ENCODE results near the gene OR52A1. TPM values are rescaled to one million over a fixed set of nuclear protein-coding genes. Genes with fewer than 3 reads are reported as not detected.

OR52A1 gene
- total and polyA plus RNA-seq, 2 of the 8 experiments (the other 6 are each of a cell fraction or from before 2014, with no cell fraction given) = 5.9 to 12.2 TPM

DNA sequence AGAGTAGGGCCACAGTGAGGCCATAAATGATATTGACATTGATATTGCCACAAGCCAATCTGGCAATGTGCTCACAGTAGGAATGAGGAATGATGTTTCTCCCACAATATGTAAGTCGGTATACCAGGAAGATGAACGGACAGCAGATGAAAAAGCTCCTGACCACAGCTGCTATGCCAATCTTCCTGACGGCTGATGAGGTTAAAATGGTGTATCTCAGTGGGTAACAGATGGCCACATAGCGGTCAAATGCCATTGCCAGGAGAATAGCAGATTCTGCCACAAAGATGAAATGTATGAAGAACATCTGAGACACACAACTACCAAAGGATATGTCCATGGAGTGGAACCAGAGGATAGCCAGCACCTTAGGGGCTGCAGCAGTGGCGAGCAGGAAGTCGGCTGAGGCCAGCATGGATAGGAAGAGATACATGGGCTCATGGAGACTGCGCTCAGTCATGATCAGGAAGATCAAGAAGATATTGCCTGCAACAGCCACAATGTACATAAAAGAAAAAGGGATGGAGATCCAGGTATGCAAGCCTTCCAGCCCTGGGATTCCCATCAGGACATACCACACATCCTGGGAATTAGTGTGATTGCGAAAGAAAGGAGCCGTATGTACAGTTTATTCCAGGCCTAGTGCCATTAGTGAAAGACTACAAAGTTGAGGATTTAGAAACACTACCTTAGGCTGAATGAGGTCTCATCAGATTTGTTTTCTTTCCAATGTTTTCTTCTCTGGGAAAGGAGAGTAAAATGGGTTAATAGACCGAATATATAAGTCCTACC is 23.7 kb upstream of the OR52A1 start:
- Histone ChIP-seq H2BK12ac (ENCODE audit: low read depth, low read length) (no peak overlapping the region), H3K27me3 (replicated peaks in 1 of 4; ENCODE audit: control insufficient read depth in 3 of 4, extremely low read depth in 1 of 4, insufficient read depth in 3 of 4, low read length in 3 of 4) (no peaks in the 10 kb centered on the region), H2AFZ (ENCODE audit: low read length) (no peak overlapping the region), H4K91ac (replicated peaks; ENCODE audit: insufficient read length, low read length) (no peak overlapping the region), H3K23ac (ENCODE audit: insufficient read length) (no peak overlapping the region), H3K56ac (replicated peaks; ENCODE audit: insufficient read length, low read depth, low read length) (no peak overlapping the region), H3K9me3 (ENCODE audit: insufficient read depth in 2 of 2, low read depth in 1 of 2, low read length in 1 of 2) (no peaks in the 10 kb centered on the region), H2BK5ac (ENCODE audit: low read depth, low read length) (no peak overlapping the region), H4K8ac (ENCODE audit: extremely low read depth, insufficient read depth, low read length) (no peak overlapping the region), H4K5ac (ENCODE audit: insufficient read length, low read depth, low read length) (no peak overlapping the region), H3K14ac (ENCODE audit: insufficient read length) (no peak overlapping the region), H3K4me2 (ENCODE audit: insufficient read depth in 1 of 2, low read depth in 2 of 2, low read length in 2 of 2) (no peak overlapping the region), H2BK20ac (ENCODE audit: low read length) (no peak overlapping the region), H3K36me3 (ENCODE audit: control insufficient read depth in 2 of 4, insufficient read depth in 4 of 4, low read length in 3 of 4) (no peaks in the 10 kb centered on the region), H3K23me2 (ENCODE audit: low read depth, low read length) (no peaks in the 10 kb centered on the region; the same call in 1 of the 2 replicates), H3K4me3 (ENCODE audit: extremely low read depth in 1 of 4, insufficient read depth in 2 of 4, low read depth in 3 of 4, low read length in 4 of 4) (no peak overlapping the region), H3K9ac (replicated peaks in 1 of 4; ENCODE audit: extremely low read depth in 1 of 4, low read depth in 3 of 4, low read length in 3 of 4) (no peak overlapping the region), H3K79me1 (ENCODE audit: low read depth, low read length) (no peaks in the 10 kb centered on the region), H3K27ac (ENCODE audit: low read depth, low read length) (no peak overlapping the region), H2AK5ac (ENCODE audit: low read depth, low read length) (no peak overlapping the region), H4K20me1 (replicated peaks in 1 of 2; ENCODE audit: control insufficient read depth in 1 of 2, insufficient read depth in 2 of 2, low read length in 2 of 2) (no peaks in the 10 kb centered on the region), H2BK120ac (replicated peaks; ENCODE audit: low read depth, low read length) (no peak overlapping the region), H2BK15ac (ENCODE audit: low read length) (no peak overlapping the region), H3K79me2 (ENCODE audit: control insufficient read depth in 1 of 2, insufficient read depth in 2 of 2, low read length in 2 of 2) (no peaks in the 10 kb centered on the region), H3K4me1 (replicated peaks in 1 of 4; ENCODE audit: control insufficient read depth in 3 of 4, insufficient read depth in 4 of 4, low read length in 3 of 4) (no peaks in the 10 kb centered on the region), H3K4ac (replicated peaks; ENCODE audit: insufficient read length, low read depth, low read length) (no peak overlapping the region), H3K18ac (ENCODE audit: extremely low read depth, low read length) (no peak overlapping the region)
- WGBS, 2 experiments (ENCODE audit: extremely low coverage in 1 of 2, insufficient coverage in 1 of 2, insufficient read length in 1 of 2, insufficient replicate concordance in 2 of 2, low coverage in 1 of 2, low lambda C conversion rate in 2 of 2, missing lambda C conversion rate in 1 of 2) = 85% methylated on average over 10 of the region's 10 CpGs; no CpG with 5 or more reads in 1 of the 2 experiments
- POLR2A ChIA-PET (ENCODE audit: partially characterized antibody) = no interaction called here
- TF ChIP-seq SIX5 (IDR thresholded peaks at IDR 0.05; ENCODE audit: low read depth, low read length) = no peak
- TF ChIP-seq CTBP2 (IDR thresholded peaks at IDR 0.05; ENCODE audit: borderline replicate concordance, insufficient read depth, insufficient read length, low read length) = no peak
- DNase-seq (ENCODE audit: low read depth in 1 of 2, low spot score in 2 of 2) (no peak), FAIRE-seq (no peak)
- CTCF ChIA-PET (ENCODE audit: partially characterized antibody) = no interaction called here
